ENCODE data around the gene OGN.

Gene OGN

GRCh38 chr9:92406477-92406876, 2.1 kb upstream of the OGN start:
- peak; percentile 87 for FAIRE-seq

GRCh38 chr9:92405818-92406217, 1.4 kb upstream of the OGN start:
- no peak for FAIRE-seq
- DNase-seq (ENCODE audit: insufficient read length, low spot score) = no peak

More at GRCh38 chr9:92406477-92406876, 2.1 kb upstream of the OGN start:
- peak; percentile 13 for DNase-seq (ENCODE audit: insufficient read length, low spot score)

- DNase-seq (ENCODE audit: insufficient read length, low spot score) (no peak), FAIRE-seq (no peak)
Measured at GRCh38 chr9:92402826-92403745, 1.3 kb downstream of the OGN start.

GRCh38 chr9:92402360-92402759, 2.0 kb downstream of the OGN start:
- FAIRE-seq (no peak), DNase-seq (ENCODE audit: insufficient read length, low spot score) (no peak)

- DNase-seq (ENCODE audit: insufficient read length, low spot score) = no peak
Measured at GRCh38 chr9:92397853-92398252, 6.5 kb downstream of the OGN start.

GRCh38 chr9:92395617-92396016, 8.8 kb downstream of the OGN start:
- FAIRE-seq = no peak

More at GRCh38 chr9:92397853-92398252, 6.5 kb downstream of the OGN start:
- no peak for FAIRE-seq

GRCh38 chr9:92393686-92394085, 10.7 kb downstream of the OGN start:
- no peak for DNase-seq (ENCODE audit: insufficient read length, low spot score)
- no peak for FAIRE-seq

More at GRCh38 chr9:92395617-92396016, 8.8 kb downstream of the OGN start:
- no peak for DNase-seq (ENCODE audit: insufficient read length, low spot score)

GRCh38 chr9:92392690-92393089, 11.7 kb downstream of the OGN start:
- DNase-seq (ENCODE audit: insufficient read length, low spot score) (no peak), FAIRE-seq (no peak)

GRCh38 chr9:92385953-92386352, 18.4 kb downstream of the OGN start:
- peak; percentile 21 for FAIRE-seq

GRCh38 chr9:92385477-92385876, 18.9 kb downstream of the OGN start:
- FAIRE-seq = no peak
- DNase-seq (ENCODE audit: insufficient read length, low spot score) = no peak

More at GRCh38 chr9:92385953-92386352, 18.4 kb downstream of the OGN start:
- no peak for DNase-seq (ENCODE audit: insufficient read length, low spot score)

- DNase-seq (ENCODE audit: insufficient read length, low spot score) (no peak), FAIRE-seq (no peak)
Measured at GRCh38 chr9:92385001-92385400, 19.4 kb downstream of the OGN start.

GRCh38 chr9:92384375-92384774, 20.0 kb downstream of the OGN start:
- no peak for FAIRE-seq
- DNase-seq (ENCODE audit: insufficient read length, low spot score) = no peak

- no peak for FAIRE-seq
Measured at GRCh38 chr9:92381775-92382174, 22.6 kb downstream of the OGN start.

GRCh38 chr9:92380603-92381002, 23.8 kb downstream of the OGN start:
- no peak for DNase-seq (ENCODE audit: insufficient read length, low spot score)
- FAIRE-seq = no peak

More at GRCh38 chr9:92381775-92382174, 22.6 kb downstream of the OGN start:
- no peak for DNase-seq (ENCODE audit: insufficient read length, low spot score)

GRCh38 chr9:92378865-92379560, 25.4 kb downstream of the OGN start:
- FAIRE-seq = no peak

GRCh38 chr9:92377876-92378275, 26.5 kb downstream of the OGN start:
- FAIRE-seq (no peak), DNase-seq (ENCODE audit: insufficient read length, low spot score) (no peak)

More at GRCh38 chr9:92378865-92379560, 25.4 kb downstream of the OGN start:
- DNase-seq (ENCODE audit: insufficient read length, low spot score) = no peak

GRCh38 chr9:92373167-92373566, 31.2 kb downstream of the OGN start:
- DNase-seq (ENCODE audit: insufficient read length, low spot score) (no peak), FAIRE-seq (no peak)

GRCh38 chr9:92369075-92369474, 35.3 kb downstream of the OGN start:
- FAIRE-seq (no peak), DNase-seq (ENCODE audit: insufficient read length, low spot score) (no peak)

GRCh38 chr9:92360083-92360482, 44.3 kb downstream of the OGN start:
- DNase-seq (ENCODE audit: insufficient read length, low spot score) (no peak), FAIRE-seq (peak; percentile 8)

GRCh38 chr9:92359394-92359995, 44.9 kb downstream of the OGN start:
- no peak for FAIRE-seq
- DNase-seq (ENCODE audit: insufficient read length, low spot score) = no peak

- no peak for DNase-seq (ENCODE audit: insufficient read length, low spot score)
- no peak for FAIRE-seq
Measured at GRCh38 chr9:92353051-92353450, 51.3 kb downstream of the OGN start.
